Smooth muscle cell of the brain vasculature (primary cell): ENCODE measurements around the gene ADARB1.
"Not testable (repeated sequence)": the region's sequence is repeated elsewhere in the genome, so short reads cannot be mapped to it uniquely, and the experiment has no call there.

ENCODE experiments used
- DNase-seq: peaks from one replicate; pipeline ENCODE4 v3.0.0-alpha.2; 2012; ENCODE audit warnings: low read depth, low spot score

Gene ADARB1

DNA sequence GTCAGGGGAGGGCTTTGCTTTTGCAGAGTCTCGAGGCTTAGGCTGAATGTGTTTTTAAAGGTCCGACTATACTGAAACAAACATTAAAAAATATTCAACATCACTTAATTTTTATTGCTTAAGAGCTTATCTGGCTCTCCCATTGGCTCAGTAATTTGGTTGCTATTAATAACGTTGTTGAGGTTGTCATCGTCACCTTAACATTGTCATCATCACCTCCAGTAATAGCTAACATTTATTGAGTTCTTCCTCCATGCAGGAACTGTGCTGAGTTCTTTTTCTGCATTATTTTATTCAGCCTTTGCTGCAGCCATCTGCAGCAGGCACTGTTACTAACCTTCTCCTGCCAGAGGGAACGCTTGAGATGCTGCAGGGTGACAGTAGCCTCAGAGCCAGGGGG lies 40.1 kb downstream of the ADARB1 start:
- DNase-seq, result no peak

DNA sequence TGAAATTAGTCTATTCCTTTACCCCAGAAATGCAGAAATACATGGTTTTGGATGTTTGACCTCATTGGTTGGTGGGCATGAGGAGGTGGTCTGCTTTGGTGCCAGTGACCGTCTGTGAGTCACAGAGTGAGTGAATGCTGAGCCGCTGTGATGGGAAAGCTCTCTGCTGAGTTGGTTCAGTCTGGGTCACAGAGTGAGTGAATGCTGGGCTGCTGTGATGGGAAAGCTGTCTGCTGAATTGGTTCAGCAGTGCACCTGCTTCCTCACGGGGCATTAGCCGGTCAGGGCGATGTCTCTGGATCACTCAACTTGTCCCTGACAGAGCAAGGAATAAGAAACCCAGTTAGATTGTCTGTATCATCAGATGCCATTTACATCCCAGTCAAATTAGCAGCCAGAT lies 40.8 kb downstream of the ADARB1 start:
- no peak for DNase-seq

DNA sequence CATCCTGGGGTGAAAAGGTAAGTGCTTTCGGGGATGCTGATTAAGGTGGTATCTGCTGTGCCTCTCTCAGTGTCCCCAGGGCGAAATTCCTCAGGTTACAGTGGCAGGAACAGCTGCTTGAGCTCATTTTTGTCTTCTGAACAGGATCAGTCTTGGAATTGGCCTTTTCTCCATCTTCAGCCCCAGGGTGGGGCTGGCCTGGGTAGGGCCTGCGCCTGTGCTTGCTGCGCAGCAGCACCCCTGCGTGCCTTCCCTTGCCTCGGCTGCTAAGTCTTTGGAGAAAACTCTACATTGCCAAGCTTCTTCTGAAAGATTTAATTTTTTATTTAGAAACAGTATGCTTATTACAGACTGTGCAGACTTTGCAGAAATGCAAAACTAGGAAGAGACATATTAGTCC lies 41.7 kb downstream of the ADARB1 start:
- no peak for DNase-seq

DNA sequence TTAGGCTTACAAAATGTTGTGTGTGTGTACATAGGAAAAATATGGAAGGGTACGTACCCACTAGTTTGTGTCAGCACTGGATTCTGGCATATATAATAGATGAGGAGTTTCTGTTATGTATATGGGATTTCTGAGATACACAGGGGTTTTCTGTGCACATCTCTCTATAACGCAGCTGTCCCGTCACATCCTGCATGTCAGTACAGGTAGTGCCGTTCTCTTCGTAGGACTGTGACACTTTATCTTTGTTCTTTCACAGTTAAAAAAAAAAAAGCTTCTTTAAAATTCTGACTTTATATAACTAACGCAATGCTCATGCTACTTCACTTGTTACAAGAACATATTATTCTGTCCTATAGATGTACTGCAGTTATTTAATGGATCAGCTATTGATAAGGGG lies 42.9 kb downstream of the ADARB1 start:
- DNase-seq, result no peak

DNA sequence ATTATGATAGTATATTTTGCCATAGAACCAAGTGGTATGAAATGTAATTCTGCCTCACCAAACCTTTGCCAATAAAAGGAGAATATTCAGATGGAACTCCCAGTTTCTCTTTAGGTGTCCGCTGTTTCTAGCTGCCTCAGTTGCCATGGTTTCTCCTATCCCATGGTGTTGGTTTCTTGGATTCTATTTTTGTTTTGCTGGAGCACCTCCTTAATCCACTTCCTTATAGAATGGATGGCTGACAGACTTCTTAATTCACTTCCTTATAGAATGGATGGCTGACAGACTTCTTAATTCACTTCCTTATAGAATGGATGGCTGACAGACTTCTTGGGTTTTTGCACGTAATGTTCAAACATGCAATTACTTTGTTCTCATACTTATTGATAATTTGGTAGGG lies 43.7 kb downstream of the ADARB1 start:
- no peak for DNase-seq

DNA sequence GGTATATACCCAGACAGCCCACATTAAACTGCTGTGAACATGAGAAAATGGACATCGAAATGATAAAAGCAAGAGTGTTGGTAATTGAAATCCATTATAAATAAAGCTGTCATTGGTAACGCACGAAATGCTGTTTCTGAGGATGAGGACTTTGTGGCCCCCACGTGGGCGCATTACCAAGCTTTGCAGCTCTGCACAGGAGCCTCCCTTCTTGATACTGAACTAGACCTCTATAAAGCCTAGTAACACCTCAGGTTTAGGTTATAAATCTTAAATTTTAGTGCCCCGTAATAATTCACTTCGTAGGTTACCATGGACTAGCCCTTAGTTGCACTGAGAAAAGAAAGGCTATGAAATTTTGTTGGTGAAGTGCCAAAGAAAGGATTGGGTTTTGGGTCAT lies 45.4 kb downstream of the ADARB1 start:
- no peak for DNase-seq

DNA sequence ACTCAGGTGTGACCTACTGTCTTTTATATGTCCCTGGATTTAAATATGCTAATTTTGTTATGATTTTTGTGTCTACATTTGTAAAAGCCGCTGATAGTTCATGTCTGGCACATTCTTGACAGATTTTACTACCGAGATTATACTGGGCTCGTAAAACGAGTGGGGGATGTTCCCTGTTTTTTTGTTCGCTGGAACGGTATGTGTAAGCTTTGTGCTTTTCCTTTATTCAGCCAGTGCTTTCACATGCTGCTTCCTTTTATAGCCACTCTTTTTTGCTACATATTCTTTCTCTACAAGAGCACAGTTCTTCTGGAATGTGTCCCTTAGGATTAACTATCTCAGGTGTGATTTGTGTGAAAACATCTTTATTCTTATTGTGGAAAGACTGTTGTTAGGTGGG lies 46.6 kb downstream of the ADARB1 start:
- DNase-seq, result no peak

DNA sequence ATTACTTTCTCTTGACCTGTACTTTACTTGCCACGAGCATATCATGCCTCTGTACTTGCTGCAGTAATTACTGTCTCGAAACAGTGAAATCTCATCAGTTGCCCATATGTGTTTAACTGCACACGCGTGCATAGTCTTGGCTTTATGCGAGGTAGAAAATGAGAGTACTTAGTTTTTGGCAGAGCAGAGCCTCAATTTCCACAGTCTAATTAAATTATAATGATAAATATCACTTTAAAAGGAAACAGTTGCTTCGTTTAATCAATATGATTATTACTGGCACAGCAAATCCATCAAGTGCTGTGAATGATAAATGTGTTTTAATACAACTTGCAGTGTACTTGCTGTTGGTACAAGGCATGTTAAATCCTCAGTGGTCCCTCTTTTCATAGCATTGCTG lies 47.6 kb downstream of the ADARB1 start:
- DNase-seq, result no peak

DNA sequence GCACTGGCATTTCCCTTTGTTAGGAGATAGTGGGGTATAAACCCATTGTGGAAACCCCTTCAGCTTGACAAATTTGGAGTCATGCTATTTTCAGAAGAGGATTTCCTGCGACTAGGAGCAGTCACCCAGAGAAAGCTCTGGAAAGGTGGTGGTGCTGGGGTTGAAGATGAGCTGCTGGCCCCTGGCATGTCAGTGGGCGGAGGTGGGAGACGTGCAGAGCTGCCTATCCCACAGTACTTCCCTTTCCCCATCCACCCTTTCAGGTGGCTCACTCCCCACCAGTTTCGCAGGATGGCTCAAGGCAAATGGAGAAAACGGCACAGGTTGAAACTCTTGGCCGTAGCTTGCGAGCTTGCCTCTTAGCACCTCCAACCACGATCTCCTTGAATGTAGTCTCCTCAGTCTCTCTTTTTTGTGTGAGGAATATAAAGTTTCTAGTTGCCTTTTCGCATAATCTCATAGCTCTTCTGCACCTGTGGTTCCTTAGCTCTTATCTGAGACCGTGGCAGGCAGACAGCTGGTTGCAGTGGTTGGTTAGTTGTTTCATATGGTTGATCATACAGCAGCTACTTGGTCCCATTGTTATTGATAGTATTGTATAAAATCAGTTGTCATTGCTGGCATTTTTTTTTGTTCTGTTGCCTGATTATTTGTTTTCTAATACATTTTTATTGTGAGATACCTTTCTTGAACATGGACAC lies 48.2 kb downstream of the ADARB1 start:
- no peak for DNase-seq

DNA sequence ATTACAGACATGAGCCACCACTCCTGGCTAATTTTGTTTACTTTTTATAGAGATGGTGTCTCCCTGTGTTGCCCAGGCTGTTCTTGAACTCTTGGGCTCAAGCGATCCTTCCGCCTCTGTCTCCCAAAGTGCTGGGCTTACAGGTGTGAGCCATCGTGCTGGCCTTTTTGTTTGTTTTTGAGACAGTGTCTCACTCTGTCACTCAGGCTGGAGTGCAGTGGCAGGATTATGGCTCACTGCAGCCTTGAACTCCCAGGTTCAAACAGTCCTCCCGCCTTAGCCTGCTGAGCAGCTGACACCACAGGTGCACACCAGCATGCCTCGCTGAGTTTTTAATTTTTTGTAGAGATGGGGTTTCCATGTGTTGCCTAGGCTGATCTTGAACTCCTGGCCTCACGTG lies 49.1 kb downstream of the ADARB1 start:
- DNase-seq, result no peak

DNA sequence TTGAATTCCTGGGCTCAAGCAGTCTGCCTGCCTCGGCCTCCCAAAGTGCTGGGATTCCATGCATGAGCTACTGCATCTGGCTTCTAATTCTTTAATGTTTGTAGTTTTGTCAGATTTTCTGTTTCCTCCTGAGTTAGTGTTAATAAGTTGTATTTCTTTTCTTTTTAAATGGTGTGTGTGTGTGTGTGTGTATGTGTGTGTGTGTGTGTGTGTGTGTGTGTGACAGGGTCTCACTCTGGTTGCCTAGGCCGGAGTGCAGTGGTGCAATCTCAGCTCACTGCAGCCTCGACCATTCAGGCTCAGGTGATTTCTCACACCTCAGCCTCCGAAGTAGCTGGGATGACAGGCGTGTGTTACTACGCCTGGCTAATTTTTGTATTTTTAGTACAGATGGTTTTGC lies 50.2 kb downstream of the ADARB1 start:
- DNase-seq, result no peak

DNA sequence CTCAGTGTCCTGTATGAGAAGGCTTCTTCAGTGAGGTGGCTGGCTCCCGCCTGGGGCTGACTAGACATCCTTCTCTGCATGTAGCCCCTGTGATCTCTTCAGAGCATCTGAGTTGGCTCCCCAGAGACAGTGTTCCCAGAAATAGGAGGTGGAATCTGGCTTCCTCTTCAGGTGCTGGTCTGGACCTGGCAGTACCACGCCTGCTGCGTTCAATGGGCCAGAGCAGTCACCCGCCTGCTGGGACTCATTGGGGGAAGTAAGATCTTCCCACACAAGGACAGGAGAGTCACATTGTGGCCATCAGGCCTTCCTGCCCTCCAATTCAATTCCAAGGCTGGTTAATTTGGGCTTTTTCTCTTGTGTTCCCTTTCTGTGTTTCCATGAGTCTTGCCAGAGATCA lies 51.0 kb downstream of the ADARB1 start:
- no peak for DNase-seq

DNA sequence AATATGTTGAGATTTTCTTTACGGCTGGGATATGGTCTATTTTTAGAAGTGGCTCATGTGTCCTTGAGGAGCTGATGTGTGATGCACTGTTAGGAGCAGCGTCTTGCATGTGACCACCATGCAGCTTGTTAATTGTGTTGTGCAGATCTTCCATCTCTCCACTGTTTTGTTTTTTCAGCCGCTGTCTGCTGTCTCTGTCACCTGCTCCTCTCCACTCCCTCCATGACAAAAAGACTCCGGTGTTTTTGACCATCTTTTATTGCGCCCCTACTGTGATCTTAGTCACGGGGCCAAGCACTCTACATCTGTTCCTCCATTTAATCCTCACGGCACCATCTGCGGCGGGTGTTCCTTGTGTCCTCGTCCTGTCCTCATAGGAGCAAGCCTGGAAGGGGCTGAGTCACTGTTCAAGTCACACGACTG lies 51.8 kb downstream of the ADARB1 start:
- no peak for DNase-seq

DNA sequence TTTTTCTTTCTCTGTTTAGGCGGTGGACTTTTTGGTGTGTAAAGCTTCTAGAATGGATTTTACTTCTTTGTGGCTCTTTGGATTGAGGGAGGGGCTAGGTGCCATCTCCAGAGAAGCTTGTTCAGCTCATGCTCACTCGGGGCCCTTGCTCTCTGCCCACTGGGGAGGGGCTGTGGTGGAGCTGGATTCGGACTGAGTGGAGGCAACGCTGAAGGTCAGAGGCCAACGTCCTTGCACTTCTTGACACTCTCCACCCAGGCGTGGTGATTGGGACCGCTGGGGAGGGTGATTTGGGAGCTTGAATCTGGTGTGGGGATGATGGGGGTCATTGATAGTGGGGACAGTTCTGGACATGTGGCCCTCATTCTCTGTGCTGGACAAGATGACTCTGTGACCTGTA lies 52.6 kb downstream of the ADARB1 start:
- DNase-seq, result no peak

DNA sequence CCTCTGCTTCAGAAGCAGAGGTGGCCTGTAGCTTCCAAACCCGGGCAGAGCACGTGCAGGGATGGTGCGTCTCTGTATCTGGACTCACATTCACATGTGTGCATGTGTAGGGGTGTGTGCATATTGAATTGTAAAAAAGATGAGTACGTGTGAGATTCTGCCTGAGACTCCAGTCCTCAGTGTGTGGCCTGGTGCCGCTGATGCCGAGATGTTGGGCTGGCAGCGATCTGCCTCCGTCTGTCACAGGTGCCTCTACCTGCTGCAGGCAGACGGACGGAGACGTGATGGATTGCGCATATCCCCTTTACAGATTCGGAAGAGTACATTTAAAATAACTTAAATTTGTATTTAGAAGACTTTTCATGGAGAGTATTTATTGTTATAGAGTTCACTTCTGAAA lies 53.6 kb downstream of the ADARB1 start:
- no peak for DNase-seq

DNA sequence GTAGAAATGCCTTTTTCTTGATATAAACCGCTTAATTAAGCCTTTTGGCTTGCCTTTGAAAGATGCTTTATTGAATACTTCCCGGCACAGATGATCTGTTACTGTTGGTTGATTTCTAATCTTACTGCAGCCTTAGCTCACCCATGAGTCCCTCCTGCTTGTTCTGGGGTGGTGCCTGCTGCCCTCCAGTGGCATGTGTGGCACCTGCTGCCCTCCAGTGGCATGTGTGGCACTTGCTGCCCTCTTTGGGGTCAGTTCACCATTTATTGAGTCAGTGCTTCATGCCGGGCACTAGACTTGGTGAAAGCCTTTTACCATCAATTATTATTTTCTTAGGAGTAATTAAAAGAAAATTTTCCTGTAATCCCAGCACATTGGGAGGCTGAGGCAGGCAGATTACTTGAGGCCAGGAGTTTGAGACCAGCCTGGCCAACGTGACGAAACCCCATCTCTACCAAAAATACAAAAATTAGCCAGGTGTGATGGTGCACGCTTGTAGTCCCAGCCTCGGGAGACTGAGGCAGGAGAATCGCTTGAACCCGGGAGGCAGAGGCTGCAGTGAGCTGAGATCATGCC lies 54.3 kb downstream of the ADARB1 start:
- DNase-seq, result no peak

DNA sequence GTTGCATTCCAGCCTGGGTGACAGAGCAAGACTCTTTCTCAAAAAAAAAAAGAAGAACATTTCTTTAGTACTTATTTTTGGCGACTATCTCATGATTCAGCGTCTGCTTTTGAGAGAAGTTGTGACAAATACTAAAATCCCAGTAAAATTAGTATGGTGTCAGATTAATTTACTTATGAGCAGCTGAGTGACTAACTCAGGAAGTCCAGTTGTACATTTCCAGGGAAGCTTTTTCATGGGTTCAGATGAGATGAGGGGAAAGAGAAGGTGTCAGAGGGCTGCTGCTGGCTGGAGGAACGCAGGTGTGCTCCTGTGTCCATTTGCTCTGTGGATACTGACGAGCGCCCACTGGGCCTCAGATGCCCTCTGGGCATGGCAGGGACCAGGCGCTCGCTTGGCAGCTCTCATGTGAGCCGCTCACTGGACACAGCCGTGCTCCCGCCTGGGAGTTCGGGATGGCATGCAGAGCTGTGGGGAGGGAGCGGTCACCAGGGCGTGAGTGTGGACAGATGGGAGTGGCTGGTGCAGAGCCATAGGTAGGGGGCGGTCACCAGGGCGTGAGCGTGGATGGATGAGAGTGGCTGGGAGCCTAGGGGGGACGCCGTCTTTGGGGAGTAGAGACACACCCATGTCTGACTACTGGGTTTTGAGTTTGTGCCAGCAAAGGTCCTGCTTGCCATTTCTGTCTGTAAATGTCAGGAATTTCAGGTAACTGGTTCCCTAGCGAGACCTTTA lies 55.0 kb downstream of the ADARB1 start:
- DNase-seq, result no peak

DNA sequence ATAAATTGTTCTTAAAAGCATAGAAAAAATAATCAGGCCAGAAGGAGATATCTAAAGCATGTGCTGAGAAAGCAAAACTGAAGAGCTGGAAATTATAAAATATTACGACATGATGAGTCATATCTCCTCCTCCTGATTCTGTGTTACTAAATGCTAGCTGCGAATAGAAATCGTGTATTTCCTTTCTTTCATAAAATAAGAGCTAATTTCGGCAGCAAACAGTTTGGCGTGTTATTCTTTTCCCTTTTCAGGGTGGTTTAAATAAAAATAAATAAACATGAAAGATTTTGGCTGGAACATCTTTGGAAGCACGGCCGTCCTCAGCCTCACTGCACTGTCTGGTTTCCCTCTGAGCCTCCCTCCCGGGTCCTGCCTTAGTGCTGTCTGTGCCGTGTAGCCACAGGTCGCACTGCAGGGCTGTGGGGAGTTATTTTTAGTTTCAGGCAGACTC lies 56.0 kb downstream of the ADARB1 start:
- peak; percentile 57 for DNase-seq

DNA sequence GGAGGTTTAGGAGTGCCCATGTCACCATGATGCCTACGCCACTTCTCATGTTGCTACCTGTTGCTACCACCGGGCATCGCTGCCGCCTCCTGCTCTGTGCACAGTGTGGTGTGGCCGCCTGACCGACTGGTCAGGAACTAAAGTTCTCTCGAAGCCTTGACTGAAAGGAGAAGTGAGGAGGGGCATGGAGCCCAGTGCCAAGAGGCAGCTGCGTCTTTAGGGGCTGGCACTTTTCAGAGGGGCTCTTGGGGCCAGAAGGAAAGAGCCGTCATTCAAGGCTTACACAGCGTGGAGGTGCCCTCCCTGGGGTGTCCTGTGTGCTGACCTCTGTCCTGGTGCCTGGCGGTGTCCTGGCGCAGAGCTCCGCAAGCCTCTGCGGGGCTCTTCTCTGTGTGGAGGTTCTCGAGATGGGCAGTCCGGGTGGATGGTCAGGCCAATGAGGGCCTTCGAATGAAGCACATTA lies 57.2 kb downstream of the ADARB1 start:
- DNase-seq, result no peak

DNA sequence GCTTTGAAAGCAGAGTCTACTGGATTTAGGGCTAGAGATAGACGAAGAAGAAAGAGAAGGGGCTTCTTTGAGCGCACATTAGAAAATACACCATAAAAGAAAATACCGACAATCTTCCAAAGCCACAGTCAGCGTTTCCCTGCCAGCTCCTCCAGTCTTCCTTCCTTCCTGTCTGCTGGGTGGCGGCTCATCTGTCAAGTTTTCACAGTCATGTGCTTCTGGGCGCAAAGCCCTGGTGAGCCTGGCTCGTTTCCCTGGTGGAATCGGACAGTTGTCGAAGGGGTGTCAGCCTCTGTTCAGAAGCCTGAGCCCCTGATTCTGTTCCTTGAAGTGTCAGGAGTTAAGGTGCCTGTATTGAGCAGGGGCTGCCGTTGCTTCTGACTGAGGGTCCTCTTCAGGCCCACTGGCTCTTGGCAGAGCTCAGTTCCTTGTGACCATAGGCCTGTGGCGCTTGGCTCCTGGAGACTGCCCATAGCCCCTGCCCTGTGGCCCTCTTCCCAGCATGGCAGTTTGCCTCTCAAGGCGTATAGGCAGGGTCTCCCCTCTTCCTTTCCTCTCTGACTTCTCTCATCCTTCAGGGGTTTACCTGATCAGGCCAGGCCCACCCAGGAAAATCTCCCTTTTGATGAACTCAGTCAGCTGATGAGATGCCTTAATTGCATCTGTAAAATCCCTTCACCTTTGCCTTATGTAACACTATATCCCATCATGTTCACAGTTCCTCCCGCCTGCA lies 58.6 kb downstream of the ADARB1 start:
- DNase-seq, result no peak

DNA sequence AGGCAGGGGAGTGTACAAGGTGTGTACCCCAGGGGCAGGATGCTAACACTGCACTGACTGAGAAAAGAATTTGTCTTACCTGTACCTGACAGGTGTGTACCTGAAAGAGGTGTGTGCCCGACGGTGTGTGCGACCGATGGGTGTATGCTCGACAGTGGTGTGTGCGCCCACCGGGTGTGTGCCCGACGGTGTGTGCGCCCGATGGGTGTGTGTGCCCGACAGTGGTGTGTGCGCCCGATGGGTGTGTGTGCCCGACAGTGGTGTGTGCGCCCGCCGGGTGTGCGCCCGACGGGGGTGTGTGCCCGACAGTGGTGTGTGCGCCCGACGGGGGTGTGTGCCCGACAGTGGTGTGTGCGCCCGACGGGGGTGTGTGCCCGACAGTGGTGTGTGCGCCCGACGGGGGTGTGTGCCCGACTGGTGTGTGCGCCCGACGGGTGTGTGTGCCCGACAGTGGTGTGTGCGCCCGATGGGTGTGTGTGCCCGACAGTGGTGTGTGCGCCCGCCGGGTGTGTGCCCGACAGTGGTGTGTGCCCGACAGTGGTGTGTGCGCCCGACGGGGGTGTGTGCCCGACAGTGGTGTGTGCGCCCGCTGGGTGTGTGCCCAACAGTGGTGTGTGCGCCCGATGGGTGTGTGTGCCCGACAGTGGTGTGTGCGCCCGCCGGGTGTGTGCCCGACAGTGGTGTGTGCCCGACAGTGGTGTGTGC lies 59.3 kb downstream of the ADARB1 start:
- not testable (repeated sequence) for DNase-seq
